GM12874 (cell line): ENCODE measurements around the gene SLC43A3.

ENCODE experiments used
- CTCF ChIP-seq: IDR thresholded peaks from 2 replicates; pipeline ENCODE4 v1.5.1; 2011; ENCODE audit warnings: low read depth, mild to moderate bottlenecking, control low read depth, low read length, moderate library complexity; ENCODE audit not compliant: insufficient read depth

Gene SLC43A3

GRCh38 chr11:57406337-57406904 lies 20.5 kb downstream of the SLC43A3 start:
- no peak for TF ChIP-seq CTCF

- TF ChIP-seq CTCF, result no peak
Measured at GRCh38 chr11:57405271-57405860, 21.6 kb downstream of the SLC43A3 start.

- TF ChIP-seq CTCF, result no peak
Measured at GRCh38 chr11:57403802-57404147, 23.1 kb downstream of the SLC43A3 start.

- no peak for TF ChIP-seq CTCF
Measured at GRCh38 chr11:57402188-57403002, 24.5 kb downstream of the SLC43A3 start.

GRCh38 chr11:57399972-57400578 lies 26.8 kb downstream of the SLC43A3 start:
- TF ChIP-seq CTCF, result no peak

- TF ChIP-seq CTCF, result no peak
Measured at GRCh38 chr11:57399221-57399620, 27.7 kb downstream of the SLC43A3 start.

- TF ChIP-seq CTCF, result no peak
Measured at GRCh38 chr11:57397394-57397990, 29.4 kb downstream of the SLC43A3 start.
